H1 (cell line): Measurements from ENCODE around the gene PARD3.

Experiments
- CHD1 ChIP-seq: IDR thresholded peaks from 2 replicates; pipeline ENCODE4 v1.6.1; 2012; ENCODE audit warnings: low read depth, low read length, improper control_type of control experiment
- CHD2 ChIP-seq: IDR thresholded peaks from 2 replicates; pipeline ENCODE4 v1.6.1; 2012; ENCODE audit warnings: low read length, improper control_type of control experiment
- CTCF ChIP-seq, 3 experiments: IDR thresholded peaks; 1 replicate in 2 of 3; 2 replicates in 1 of 3; pipeline versions ENCODE4 v1.5.1 to v1.6.1; 2011; ENCODE audit warnings: low read length in 3 of 3, mild to moderate bottlenecking in 3 of 3, inconsistent platforms in 2 of 3, low read depth in 1 of 3, moderate library complexity in 1 of 3; ENCODE audit not compliant: insufficient read depth in 1 of 3; ENCODE audit errors: control extremely low read depth in 1 of 3
- YY1 ChIP-seq: IDR thresholded peaks from 2 replicates; pipeline ENCODE4 v1.6.1; 2011; ENCODE audit warnings: low read depth, mild to moderate bottlenecking, low read length

GRCh38 chr10:34370126-34370525 lies 445.0 kb downstream of the PARD3 start:
- TF ChIP-seq CTCF (IDR thresholded peaks at IDR 0.05; ENCODE audit: control extremely low read depth in 1 of 3, insufficient read depth in 1 of 3, low read depth in 1 of 3, low read length in 3 of 3) (no peak), CHD2 (no peak), CHD1 (no peak), YY1 (no peak)
